H9 (cell line): ENCODE data around the gene TRPC4AP. TPM values are rescaled to one million over a fixed set of nuclear protein-coding genes. Genes with fewer than 3 reads are reported as not detected.

Experiments used
- DNase-seq: peaks from one replicate; pipeline ENCODE4 v3.0.0-alpha.2; 2017
- H2AFZ ChIP-seq: one replicate; pipeline ENCODE4 v1.6.1; 2013; ENCODE audit warnings: mild to moderate bottlenecking, low read length, control low read depth, moderate library complexity
- H2AK5ac ChIP-seq: 2 replicates; pipeline ENCODE4 v1.6.1; 2013; ENCODE audit warnings: low read length, control low read depth, mixed read lengths; ENCODE audit not compliant: insufficient read length
- H2BK120ac ChIP-seq: one replicate; pipeline ENCODE4 v1.6.1; 2013; ENCODE audit warnings: low read depth, mild to moderate bottlenecking, low read length, control low read depth, inconsistent platforms; ENCODE audit not compliant: poor library complexity, severe bottlenecking
- H2BK12ac ChIP-seq: 2 replicates; pipeline ENCODE4 v1.6.1; 2013; ENCODE audit warnings: low read length, control low read depth, mixed read lengths, low read depth; ENCODE audit not compliant: insufficient read length
- H2BK15ac ChIP-seq: 2 replicates; pipeline ENCODE4 v1.6.1; 2013; ENCODE audit warnings: low read depth, low read length, control low read depth
- H2BK20ac ChIP-seq: one replicate; pipeline ENCODE4 v1.6.1; 2013; ENCODE audit warnings: low read depth, mild to moderate bottlenecking, low read length, control low read depth, inconsistent platforms; ENCODE audit not compliant: poor library complexity, severe bottlenecking
- H2BK5ac ChIP-seq: 2 replicates; pipeline ENCODE4 v1.6.1; 2013; ENCODE audit warnings: low read length, control low read depth, mixed read lengths; ENCODE audit not compliant: insufficient read length
- H3K14ac ChIP-seq: 2 replicates; pipeline ENCODE4 v1.6.1; 2013; ENCODE audit warnings: low read length, control low read depth; ENCODE audit not compliant: insufficient read depth
- H3K18ac ChIP-seq: 2 replicates; pipeline ENCODE4 v1.6.1; 2013; ENCODE audit warnings: low read depth, mild to moderate bottlenecking, mixed read lengths, low read length, control low read depth; ENCODE audit not compliant: insufficient read length
- H3K23ac ChIP-seq: 2 replicates; pipeline ENCODE4 v1.6.1; 2013; ENCODE audit warnings: low read length, control low read depth, mixed read lengths, low read depth; ENCODE audit not compliant: insufficient read length
- H3K23me2 ChIP-seq: 2 replicates; pipeline ENCODE4 v1.6.1; 2013; ENCODE audit warnings: low read depth, mild to moderate bottlenecking, mixed read lengths, low read length, control low read depth; ENCODE audit not compliant: insufficient read length, poor library complexity, severe bottlenecking
- H3K27ac ChIP-seq: 2 replicates; pipeline ENCODE4 v1.5.1; 2013; ENCODE audit warnings: low read length, control low read depth, mixed read lengths, low read depth; ENCODE audit not compliant: insufficient read length
- H3K27me3 ChIP-seq: 2 replicates; pipeline ENCODE4 v1.6.1; 2013; ENCODE audit warnings: low read length, control low read depth, inconsistent platforms; ENCODE audit not compliant: insufficient read depth
- H3K4ac ChIP-seq: 2 replicates; pipeline ENCODE4 v1.6.1; 2013; ENCODE audit warnings: low read depth, mild to moderate bottlenecking, control low read depth, inconsistent platforms, low read length, moderate library complexity
- H3K4me1 ChIP-seq: 2 replicates; pipeline ENCODE4 v1.6.1; 2013; ENCODE audit warnings: low read length, control low read depth, inconsistent platforms; ENCODE audit not compliant: insufficient read depth
- H3K4me2 ChIP-seq: 2 replicates; pipeline ENCODE4 v1.6.1; 2013; ENCODE audit warnings: low read length, control low read depth, mixed read lengths; ENCODE audit not compliant: insufficient read length, insufficient read depth
- H3K56ac ChIP-seq: 2 replicates; pipeline ENCODE4 v1.6.1; 2013; ENCODE audit warnings: low read depth, mild to moderate bottlenecking, mixed read lengths, low read length, control low read depth; ENCODE audit not compliant: insufficient read length
- H3K79me1 ChIP-seq: 2 replicates; pipeline ENCODE4 v1.6.1; 2013; ENCODE audit warnings: low read depth, mild to moderate bottlenecking, moderate library complexity, low read length, control low read depth, inconsistent platforms; ENCODE audit not compliant: insufficient read depth, poor library complexity, severe bottlenecking
- H3K79me2 ChIP-seq: 2 replicates; pipeline ENCODE4 v1.6.1; 2013; ENCODE audit warnings: low read length, control low read depth, inconsistent platforms; ENCODE audit not compliant: insufficient read depth
- H3K9ac ChIP-seq: 2 replicates; pipeline ENCODE4 v1.6.1; 2013; ENCODE audit warnings: low read length, control low read depth, mixed read lengths; ENCODE audit not compliant: insufficient read length; ENCODE audit errors: extremely low read depth
- H3K9me3 ChIP-seq: one replicate; pipeline ENCODE4 v1.6.1; 2013; ENCODE audit warnings: low read depth, low read length, inconsistent platforms; ENCODE audit not compliant: control insufficient read depth
- H3T11ph ChIP-seq: one replicate; pipeline ENCODE4 v1.6.1; 2013; ENCODE audit warnings: mild to moderate bottlenecking, low read length, control low read depth, inconsistent platforms
- H4K20me1 ChIP-seq: one replicate; pipeline ENCODE4 v1.6.1; 2013; ENCODE audit not compliant: control insufficient read depth, insufficient read length, insufficient read depth
- H4K5ac ChIP-seq: 2 replicates; pipeline ENCODE4 v1.6.1; 2013; ENCODE audit warnings: low read depth, mild to moderate bottlenecking, mixed read lengths, low read length, control low read depth; ENCODE audit not compliant: insufficient read length
- H4K8ac ChIP-seq: replicated peaks from 2 replicates; pipeline ENCODE4 v1.6.1; 2013; ENCODE audit warnings: low read length, control low read depth, mixed read lengths, low read depth; ENCODE audit not compliant: insufficient read length
- H4K91ac ChIP-seq: 2 replicates; pipeline ENCODE4 v1.6.1; 2013; ENCODE audit warnings: low read depth, mild to moderate bottlenecking, moderate library complexity, mixed read lengths, low read length, control low read depth; ENCODE audit not compliant: insufficient read length
- H3K27ac Mint-ChIP-seq, 3 experiments: 2 replicates in 2 of 3; 3 replicates in 1 of 3; pipeline ENCODE4 v1.8.0; 2020 to 2021; ENCODE audit warnings: mixed read lengths in 3 of 3, mild to moderate bottlenecking in 1 of 3, moderate library complexity in 1 of 3
- H3K27me3 Mint-ChIP-seq: 2 replicates; pipeline ENCODE4 v1.8.0; 2021; ENCODE audit warnings: low read depth, mild to moderate bottlenecking, moderate library complexity, mixed read lengths
- H3K36me3 Mint-ChIP-seq, 3 experiments: 2 replicates in 2 of 3; 3 replicates in 1 of 3; pipeline ENCODE4 v1.8.0; 2020 to 2021; ENCODE audit warnings: low read depth in 3 of 3, mixed read lengths in 3 of 3; ENCODE audit not compliant: insufficient read depth in 1 of 3
- H3K4me1 Mint-ChIP-seq, 2 experiments: 2 replicates each; pipeline ENCODE4 v1.8.0; 2020; ENCODE audit warnings: mixed read lengths in 2 of 2
- H3K4me3 Mint-ChIP-seq, 2 experiments: 2 replicates in 1 of 2; 3 replicates in 1 of 2; pipeline ENCODE4 v1.8.0; 2020 to 2021; ENCODE audit warnings: mild to moderate bottlenecking in 2 of 2, mixed read lengths in 2 of 2, moderate library complexity in 1 of 2
- H3K9me3 Mint-ChIP-seq, 2 experiments: 2 replicates in 1 of 2; 3 replicates in 1 of 2; pipeline ENCODE4 v1.8.0; 2020; ENCODE audit warnings: mild to moderate bottlenecking in 2 of 2, mixed read lengths in 2 of 2, moderate library complexity in 1 of 2
- CTCF ChIP-seq: fragments of 200-600 bp; sonication (generic); conservative IDR thresholded peaks from 3 replicates; pipeline ENCODE4 v1.8.0; 2021; ENCODE audit warnings: antibody characterized with exemption, mild to moderate bottlenecking
- WGBS: extraction: QIAGEN DNeasy Blood & Tissue Kit; methylation state at CpG from one replicate; pipeline ENCODE4 v1.1.7; 2013; ENCODE audit warnings: missing lambda C conversion rate, low lambda C conversion rate, mixed read lengths; ENCODE audit not compliant: insufficient read length; ENCODE audit errors: extremely low coverage; 5-methylcytosine and 5-hydroxymethylcytosine counted together
- total RNA-seq: library from RNA; stranded (reverse); gene quantifications from 2 replicates; pipeline ENCODE4 v1.2.1, GENCODE V29; 2021

The TRPC4AP gene
- total RNA-seq, 1 experiment from 2014 or later: 93.9 TPM

- Histone ChIP-seq H3K18ac (no peak overlapping the region), H3K23me2 (no peaks in the 10 kb centered on the region), H2BK20ac (no peak overlapping the region), H2AK5ac (no peak overlapping the region), H3K56ac (no peak overlapping the region), H3K79me1 (no peaks in the 10 kb centered on the region), H3K27ac (no peak overlapping the region), H4K5ac (no peak overlapping the region), H2BK120ac (no peak overlapping the region), H4K8ac (no peak overlapping the region), H3K27me3 (no peaks in the 10 kb centered on the region), H3K4ac (no peak overlapping the region), H2BK12ac (no peak overlapping the region), H3K4me1 (no peaks in the 10 kb centered on the region), H2BK15ac (no peak overlapping the region), H2BK5ac (no peak overlapping the region), H4K20me1 (no peaks in the 10 kb centered on the region), H3K4me2 (no peak overlapping the region), H4K91ac (no peak overlapping the region), H2AFZ (no peak overlapping the region), H3K79me2 (no peaks in the 10 kb centered on the region), H3K14ac (no peak overlapping the region), H3K9me3 (no peaks in the 10 kb centered on the region), H3T11ph (no peak overlapping the region), H3K9ac (no peak overlapping the region), H3K23ac (no peak overlapping the region)
- H3K27me3 Mint-ChIP-seq: no peaks in the 10 kb centered on the region
- peaks cover 9 to 75% (median 64%) of the 10 kb centered on the region in 3 experiments; a peak in 6 of 7 replicates for H3K36me3 Mint-ChIP-seq
- H3K4me3 Mint-ChIP-seq: no peak overlapping the region
- WGBS: no CpG with 5 or more reads among the region's 8 CpGs
- no peak overlapping the region for H3K27ac Mint-ChIP-seq
- no peaks in the 10 kb centered on the region for H3K9me3 Mint-ChIP-seq
- no peak for TF ChIP-seq CTCF
- no peak for DNase-seq
- H3K4me1 Mint-ChIP-seq: no peaks in the 10 kb centered on the region
Observed at GRCh38 chr20:35120012-35120701, 27.6 kb upstream of the TRPC4AP start.
